Hepatocyte (in vitro differentiated cells): ENCODE results near the gene C17orf78. TPM values are rescaled to one million over a fixed set of nuclear protein-coding genes. Genes with fewer than 3 reads are reported as not detected.

Experiments used
- DNase-seq: peaks from one replicate; pipeline ENCODE4 v3.0.0-alpha.2; 2016; ENCODE audit warnings: low spot score
- H2AFZ ChIP-seq: fragments of 200-600 bp; sonication (generic); 2 replicates; pipeline ENCODE4 v1.6.0; 2016; ENCODE audit warnings: antibody characterized with exemption, mild to moderate bottlenecking
- H3K27ac ChIP-seq: fragments of 200-600 bp; sonication (generic); 2 replicates; pipeline ENCODE4 v1.5.1; 2016; ENCODE audit warnings: mild to moderate bottlenecking
- H3K27me3 ChIP-seq: fragments of 200-600 bp; sonication (generic); 2 replicates; pipeline ENCODE4 v1.6.1; 2016
- H3K36me3 ChIP-seq: fragments of 200-600 bp; sonication (generic); replicated peaks from 2 replicates; pipeline ENCODE4 v1.5.1; 2016; ENCODE audit warnings: low read depth; ENCODE audit not compliant: insufficient read depth
- H3K4me1 ChIP-seq: fragments of 200-600 bp; sonication (generic); 2 replicates; pipeline ENCODE4 v1.5.1; 2016; ENCODE audit warnings: mild to moderate bottlenecking, moderate library complexity; ENCODE audit not compliant: insufficient read depth
- H3K4me2 ChIP-seq: fragments of 200-600 bp; sonication (generic); 2 replicates; pipeline ENCODE4 v1.6.0; 2016
- H3K4me3 ChIP-seq: fragments of 200-600 bp; sonication (generic); 2 replicates; pipeline ENCODE4 v1.5.1; 2016; ENCODE audit warnings: mild to moderate bottlenecking
- H3K79me2 ChIP-seq: fragments of 200-600 bp; sonication (generic); 2 replicates; pipeline ENCODE4 v1.6.0; 2017; ENCODE audit warnings: mild to moderate bottlenecking
- H3K9me2 ChIP-seq: fragments of 200-600 bp; sonication (generic); replicated peaks from 2 replicates; pipeline ENCODE4 v1.6.0; 2017; ENCODE audit warnings: mild to moderate bottlenecking; ENCODE audit not compliant: insufficient read depth
- H3K9me3 ChIP-seq: fragments of 200-600 bp; sonication (generic); 2 replicates; pipeline ENCODE4 v1.5.1; 2016; ENCODE audit warnings: low read depth, mild to moderate bottlenecking
- H4K20me1 ChIP-seq: fragments of 200-600 bp; sonication (generic); 2 replicates; pipeline ENCODE4 v1.6.0; 2016; ENCODE audit warnings: mild to moderate bottlenecking; ENCODE audit not compliant: insufficient read depth, poor library complexity, severe bottlenecking
- EZH2 ChIP-seq: fragments of 200-600 bp; sonication (generic); IDR thresholded peaks from 2 replicates; pipeline ENCODE4 v1.6.1; 2016; ENCODE audit warnings: antibody characterized with exemption, mild to moderate bottlenecking, borderline replicate concordance
- EZH2phosphoT487 ChIP-seq: fragments of 200-600 bp; sonication (generic); IDR thresholded peaks from one replicate; pipeline ENCODE4 v1.6.1; 2018; ENCODE audit warnings: antibody characterized with exemption, mild to moderate bottlenecking, low read depth, moderate library complexity; ENCODE audit not compliant: unreplicated experiment, severe bottlenecking
- WGBS: methylation state at CpG from one replicate; pipeline ENCODE4 v1.1.6; 2016; ENCODE audit warnings: low lambda C conversion rate; ENCODE audit errors: missing lambda C conversion rate; 5-methylcytosine and 5-hydroxymethylcytosine counted together
- polyA plus RNA-seq: library from polyadenylated mRNA; unstranded; fragments of >200 nt; fragmentation: Nextera tagmentation; extraction: Ambion mirVana; gene quantifications from 2 replicates; pipeline ENCODE4 v1.2.1, GENCODE V29; 2016
- total RNA-seq: library from RNA; depleted of rRNA; stranded (reverse); fragments of >200 nt; gene quantifications from 2 replicates; pipeline ENCODE4 v1.2.3, GENCODE V29; 2014
- TF ChIP-seq, protein P1 (sequence below): fragments of 200-600 bp; sonication (generic); IDR thresholded peaks from 2 replicates; pipeline ENCODE4 v1.5.1; 2016; ENCODE audit warnings: antibody characterized with exemption, mild to moderate bottlenecking; ENCODE audit not compliant: poor library complexity

The C17orf78 gene
- total and polyA plus RNA-seq, 2 experiments from 2014 or later: not detected

DNA sequence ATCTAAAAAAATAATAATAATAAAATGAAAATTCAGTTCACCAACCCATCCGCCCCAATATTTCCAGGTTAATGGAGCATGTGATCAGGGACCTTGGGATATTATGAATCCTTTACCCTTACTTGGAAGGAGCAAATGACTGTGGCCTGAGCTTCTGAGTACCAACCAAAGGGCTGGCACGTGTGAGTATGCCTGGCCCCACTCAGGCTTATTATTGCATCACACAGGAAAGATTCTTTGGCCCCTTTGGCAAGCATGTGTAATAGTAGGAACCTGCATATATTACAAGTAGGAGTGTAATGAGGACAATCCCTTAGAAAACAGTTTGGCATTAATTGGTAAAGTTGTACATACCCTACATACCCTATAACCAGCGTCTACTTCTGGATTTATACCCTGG is 7.2 kb upstream of the C17orf78 start:
- H4K20me1 ChIP-seq: no peaks in the 10 kb centered on the region
- no peak for DNase-seq
- H3K4me3 ChIP-seq: no peak overlapping the region
- no peaks in the 10 kb centered on the region for H3K9me3 ChIP-seq
- no peaks in the 10 kb centered on the region for H3K4me1 ChIP-seq
- WGBS: 89% methylated on average over 3 of the region's 3 CpGs
- TF ChIP-seq, protein P1, sequence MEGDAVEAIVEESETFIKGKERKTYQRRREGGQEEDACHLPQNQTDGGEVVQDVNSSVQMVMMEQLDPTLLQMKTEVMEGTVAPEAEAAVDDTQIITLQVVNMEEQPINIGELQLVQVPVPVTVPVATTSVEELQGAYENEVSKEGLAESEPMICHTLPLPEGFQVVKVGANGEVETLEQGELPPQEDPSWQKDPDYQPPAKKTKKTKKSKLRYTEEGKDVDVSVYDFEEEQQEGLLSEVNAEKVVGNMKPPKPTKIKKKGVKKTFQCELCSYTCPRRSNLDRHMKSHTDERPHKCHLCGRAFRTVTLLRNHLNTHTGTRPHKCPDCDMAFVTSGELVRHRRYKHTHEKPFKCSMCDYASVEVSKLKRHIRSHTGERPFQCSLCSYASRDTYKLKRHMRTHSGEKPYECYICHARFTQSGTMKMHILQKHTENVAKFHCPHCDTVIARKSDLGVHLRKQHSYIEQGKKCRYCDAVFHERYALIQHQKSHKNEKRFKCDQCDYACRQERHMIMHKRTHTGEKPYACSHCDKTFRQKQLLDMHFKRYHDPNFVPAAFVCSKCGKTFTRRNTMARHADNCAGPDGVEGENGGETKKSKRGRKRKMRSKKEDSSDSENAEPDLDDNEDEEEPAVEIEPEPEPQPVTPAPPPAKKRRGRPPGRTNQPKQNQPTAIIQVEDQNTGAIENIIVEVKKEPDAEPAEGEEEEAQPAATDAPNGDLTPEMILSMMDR: no peak
- TF ChIP-seq EZH2phosphoT487: no peak
- no peak for TF ChIP-seq EZH2
- H3K9me2 ChIP-seq: no peaks in the 10 kb centered on the region
- H3K27ac ChIP-seq: no peak overlapping the region
- no peaks in the 10 kb centered on the region for H3K79me2 ChIP-seq
- H2AFZ ChIP-seq: no peak overlapping the region
- no peaks in the 10 kb centered on the region for H3K36me3 ChIP-seq
- no peak overlapping the region for H3K4me2 ChIP-seq
- H3K27me3 ChIP-seq: no peaks in the 10 kb centered on the region

DNA sequence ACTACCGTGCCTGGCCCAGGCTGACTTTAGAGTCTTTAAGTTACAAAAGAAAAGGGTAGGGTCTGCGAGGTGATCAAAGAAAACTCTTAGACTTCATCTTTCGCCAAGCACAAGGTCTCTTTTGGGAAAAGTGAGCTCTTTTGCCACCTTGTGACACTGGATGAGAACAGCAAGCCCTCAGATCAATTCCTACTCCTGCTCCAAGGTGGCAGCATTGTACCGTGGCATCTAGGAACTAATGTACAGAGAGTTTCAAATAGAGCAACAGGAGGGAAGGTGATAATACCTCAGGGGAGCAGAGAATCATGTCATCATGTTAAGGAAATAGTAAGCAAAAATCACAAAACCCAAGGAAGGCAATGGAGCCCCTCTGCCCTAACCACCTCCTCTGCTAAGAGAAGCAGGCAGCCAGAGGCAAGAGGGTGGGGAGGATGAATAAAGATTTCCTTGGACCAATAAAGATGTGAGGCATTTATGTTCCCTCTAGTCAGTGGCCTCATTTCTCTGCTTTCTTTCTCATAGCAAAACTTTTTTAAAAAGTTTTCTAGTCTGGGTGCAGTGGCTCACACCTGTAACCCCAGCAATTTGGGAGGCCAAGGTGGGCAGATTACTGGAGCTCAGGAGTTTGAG is 2.1 kb upstream of the C17orf78 start:
- Histone ChIP-seq H3K27ac (no peak overlapping the region), H2AFZ (no peak overlapping the region), H4K20me1 (no peaks in the 10 kb centered on the region), H3K79me2 (peaks cover 3% of the 10 kb centered on the region), H3K4me3 (no peak overlapping the region), H3K4me2 (no peak overlapping the region), H3K36me3 (no peaks in the 10 kb centered on the region), H3K9me2 (no peaks in the 10 kb centered on the region), H3K9me3 (no peaks in the 10 kb centered on the region), H3K4me1 (no peaks in the 10 kb centered on the region), H3K27me3 (no peaks in the 10 kb centered on the region)
- WGBS: 8% methylated on average over 4 of the region's 4 CpGs
- peak; percentile 87 for DNase-seq
- TF ChIP-seq, protein P1: peak; percentile 99
- TF ChIP-seq EZH2: no peak
- TF ChIP-seq EZH2phosphoT487: no peak

DNA sequence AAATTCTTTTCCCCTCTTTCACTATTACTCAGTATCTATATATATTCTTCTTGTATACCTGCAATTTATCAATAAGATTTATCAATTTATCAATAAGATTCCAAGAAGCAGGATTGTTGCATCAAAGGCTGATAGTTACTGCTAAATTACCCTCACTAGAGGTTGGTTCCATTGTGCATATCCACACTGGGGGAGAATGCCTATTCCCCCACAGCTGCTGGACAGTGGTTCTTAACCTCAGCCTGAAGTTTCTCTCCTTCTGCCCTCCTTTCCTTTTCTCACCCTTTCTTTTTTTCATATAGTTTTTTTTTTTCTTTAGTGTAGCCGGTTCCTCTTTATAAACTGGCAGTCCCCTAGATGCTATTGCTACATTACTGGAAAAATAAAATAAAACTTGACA is 6.3 kb downstream of the C17orf78 start:
- WGBS: 96% methylated on average over 1 of the region's 1 CpG
- Histone ChIP-seq H3K79me2 (peaks cover 2% of the 10 kb centered on the region), H3K27ac (no peak overlapping the region), H3K4me2 (no peak overlapping the region), H3K4me1 (no peaks in the 10 kb centered on the region), H2AFZ (no peak overlapping the region), H3K36me3 (no peaks in the 10 kb centered on the region), H3K4me3 (no peak overlapping the region), H3K9me2 (no peaks in the 10 kb centered on the region), H3K27me3 (no peaks in the 10 kb centered on the region), H3K9me3 (no peaks in the 10 kb centered on the region), H4K20me1 (no peaks in the 10 kb centered on the region)
- DNase-seq: no peak
- TF ChIP-seq EZH2: no peak
- TF ChIP-seq, protein P1: no peak
- no peak for TF ChIP-seq EZH2phosphoT487
